ENCODE results near the gene RPLP2.

The RPLP2 gene

DNA sequence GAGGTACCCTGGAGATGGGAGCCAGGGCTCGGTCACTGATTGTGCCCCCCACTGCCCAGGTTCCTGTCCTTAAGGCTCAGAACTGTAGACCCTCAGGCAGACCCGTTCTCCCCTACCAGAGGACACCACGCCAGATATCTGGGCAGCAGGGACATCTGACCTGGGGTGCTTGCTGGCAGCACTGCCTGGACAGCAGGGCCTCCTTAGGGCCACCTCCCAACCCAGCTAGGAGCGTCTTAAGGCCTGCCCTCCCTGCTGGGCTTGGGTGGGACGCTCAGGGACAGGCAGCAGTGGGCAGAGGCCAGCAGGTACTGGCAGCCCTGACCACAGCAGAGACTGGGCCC, 29.5 kb downstream of the RPLP2 start:
- DNase-seq: no peak

DNA sequence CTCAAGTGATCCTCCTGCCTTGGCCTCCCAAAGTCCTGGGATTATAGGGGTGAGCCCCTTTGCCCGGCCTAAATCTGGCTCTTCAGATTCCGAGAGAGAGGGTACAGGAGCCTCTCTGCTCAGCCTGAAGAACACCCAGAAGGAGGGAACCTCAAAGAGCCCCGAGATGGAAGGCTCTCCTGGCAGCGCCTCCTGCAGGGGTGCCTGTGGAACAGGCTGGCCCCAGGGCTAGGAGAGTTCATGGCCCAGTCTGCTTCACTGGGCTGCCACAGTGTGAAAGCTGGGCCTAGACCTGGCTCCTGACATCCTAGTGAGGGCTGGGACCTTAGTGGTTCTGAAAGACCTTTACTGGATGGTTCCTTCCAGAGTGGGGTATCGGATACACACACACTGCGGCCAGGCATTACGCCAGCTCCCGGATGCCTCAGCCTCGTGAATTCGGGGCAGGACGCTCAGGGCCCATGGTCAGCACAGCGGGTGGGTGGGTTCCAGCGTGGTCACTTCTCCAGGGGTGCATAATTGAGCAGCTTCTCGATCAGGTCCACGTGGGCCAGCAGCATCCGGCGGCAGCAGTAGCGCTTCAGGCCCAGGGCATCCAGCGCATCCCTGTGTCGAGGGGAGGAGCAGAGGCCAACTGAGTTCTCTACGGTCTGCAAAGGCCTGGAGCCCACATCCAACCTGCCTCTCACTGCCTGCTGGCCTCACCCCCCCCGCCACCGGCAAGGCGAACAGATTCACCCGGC, 30.3 kb downstream of the RPLP2 start:
- DNase-seq: no peak

DNA sequence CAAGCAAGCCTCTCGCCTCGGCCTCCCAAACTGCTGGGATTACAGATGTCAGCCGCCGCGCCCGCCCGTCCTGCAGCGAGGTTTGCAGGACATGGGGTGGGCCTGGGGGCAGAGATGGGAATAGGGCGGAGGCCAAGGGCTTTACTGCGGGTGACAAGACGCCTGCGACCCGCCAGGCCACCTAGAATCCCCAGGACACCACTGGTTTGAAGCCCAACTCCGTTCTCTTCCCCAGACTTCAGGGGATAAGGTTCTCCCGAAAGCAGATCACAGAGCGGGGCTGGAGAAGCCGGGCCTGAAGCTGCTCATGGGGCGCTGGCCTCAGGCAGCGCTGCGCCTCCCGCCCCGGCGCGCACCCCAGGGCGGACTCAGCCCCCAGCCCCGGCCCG, 32.2 kb downstream of the RPLP2 start:
- no peak for DNase-seq

GRCh38 chr11:842370-843002, 32.7 kb downstream of the RPLP2 start, which contains the start of the genes POLR2L and TSPAN4:
POLR2L (minus strand) TSS chr11:842529; CDS start chr11:842508, 21 bp downstream.
TSPAN4 (plus strand) TSS chr11:842852; CDS start chr11:850305, 7,453 bp downstream.
- DNase-seq: peak; percentile 91

GRCh38 chr11:843086-843734, 33.4 kb downstream of the RPLP2 start:
- no peak for DNase-seq

DNA sequence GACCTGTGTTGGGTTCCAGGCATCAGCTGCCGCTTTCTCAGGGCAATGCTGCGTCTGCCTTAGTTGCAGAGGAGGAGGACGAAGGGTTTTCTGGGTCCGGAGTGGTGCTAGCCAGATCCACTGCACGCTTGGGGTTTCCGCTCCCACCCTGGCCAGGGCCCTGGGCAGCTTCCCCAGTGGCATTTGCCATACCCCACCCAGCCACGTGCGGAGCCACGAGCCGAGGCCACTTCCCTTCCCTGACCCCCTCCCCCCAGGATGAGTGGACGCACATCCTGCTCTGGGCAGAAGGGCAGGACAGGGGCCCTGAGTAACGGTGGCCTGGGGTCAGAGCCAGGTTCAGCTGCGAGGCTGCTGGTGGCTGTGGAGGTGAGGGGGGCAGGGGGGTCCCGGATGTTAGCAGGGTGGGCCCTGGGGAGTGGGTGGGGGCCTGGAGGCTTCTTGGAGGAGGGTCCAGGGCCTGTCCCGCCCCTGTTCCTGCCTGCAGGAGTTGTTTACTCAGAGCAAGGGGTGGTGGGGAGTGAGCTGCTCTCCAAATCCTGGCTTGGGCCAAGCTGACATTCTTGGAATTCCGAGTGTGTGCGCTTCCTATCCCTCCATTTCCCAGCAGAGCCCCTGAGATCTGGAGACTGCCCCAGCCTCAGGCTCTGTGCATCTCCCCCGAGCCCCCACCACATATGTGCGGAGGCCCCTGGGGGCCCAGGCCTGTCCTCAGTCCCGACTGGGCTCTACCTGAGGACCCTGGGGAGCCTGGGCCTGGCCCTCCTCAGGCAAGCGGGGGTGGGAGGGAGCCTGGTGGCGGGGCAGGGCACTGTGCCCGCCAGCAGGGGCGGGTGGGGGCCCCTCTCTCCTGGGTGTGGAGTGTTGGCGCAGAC, 34.3 kb downstream of the RPLP2 start:
- no peak for DNase-seq

DNA sequence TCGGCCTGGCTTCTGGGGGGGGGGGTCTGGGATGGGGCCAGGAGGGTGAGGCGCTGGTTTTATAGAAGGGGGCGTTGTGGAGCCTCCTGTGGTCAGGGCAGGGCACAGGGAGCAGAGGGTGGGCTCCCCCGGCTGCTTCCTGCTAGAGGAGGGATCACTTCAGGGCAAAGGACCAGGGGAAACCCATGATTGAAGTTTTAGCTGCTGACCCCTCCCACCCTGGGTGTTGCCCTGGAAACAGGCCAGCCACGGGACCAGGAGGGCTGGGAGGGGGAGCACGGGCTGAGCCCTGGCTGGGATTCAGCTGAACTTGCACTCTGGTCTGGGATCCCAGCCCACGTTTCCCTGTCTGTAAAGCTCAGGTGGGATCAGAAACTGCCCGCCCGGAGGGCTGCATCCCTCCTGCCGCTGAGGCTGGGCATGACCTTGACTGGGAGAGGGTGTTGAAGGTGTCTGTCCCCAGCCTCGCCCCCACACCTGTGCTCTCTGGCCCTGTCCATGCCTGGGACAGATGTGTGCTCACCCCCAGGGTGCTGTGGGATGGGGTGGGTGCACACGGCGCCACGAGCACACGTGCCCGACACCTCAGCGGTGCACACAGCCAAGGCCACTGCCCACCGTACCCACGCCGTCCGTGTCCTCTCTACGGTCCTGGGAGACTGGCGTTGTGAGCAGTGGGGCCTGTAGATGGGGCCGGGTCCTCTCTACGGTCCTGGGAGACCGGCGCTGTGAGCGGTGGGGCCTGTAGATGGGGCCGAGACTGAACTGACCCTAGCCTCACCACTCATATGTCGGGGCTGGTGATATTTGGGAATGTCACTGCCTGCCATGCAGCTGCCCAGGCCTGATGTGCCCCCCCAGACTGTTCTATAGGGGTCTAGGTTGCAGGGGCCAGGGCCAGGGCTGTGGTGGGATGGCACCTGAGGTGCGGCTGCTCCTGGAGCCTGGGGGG, 35.2 kb downstream of the RPLP2 start:
- no peak for DNase-seq

DNA sequence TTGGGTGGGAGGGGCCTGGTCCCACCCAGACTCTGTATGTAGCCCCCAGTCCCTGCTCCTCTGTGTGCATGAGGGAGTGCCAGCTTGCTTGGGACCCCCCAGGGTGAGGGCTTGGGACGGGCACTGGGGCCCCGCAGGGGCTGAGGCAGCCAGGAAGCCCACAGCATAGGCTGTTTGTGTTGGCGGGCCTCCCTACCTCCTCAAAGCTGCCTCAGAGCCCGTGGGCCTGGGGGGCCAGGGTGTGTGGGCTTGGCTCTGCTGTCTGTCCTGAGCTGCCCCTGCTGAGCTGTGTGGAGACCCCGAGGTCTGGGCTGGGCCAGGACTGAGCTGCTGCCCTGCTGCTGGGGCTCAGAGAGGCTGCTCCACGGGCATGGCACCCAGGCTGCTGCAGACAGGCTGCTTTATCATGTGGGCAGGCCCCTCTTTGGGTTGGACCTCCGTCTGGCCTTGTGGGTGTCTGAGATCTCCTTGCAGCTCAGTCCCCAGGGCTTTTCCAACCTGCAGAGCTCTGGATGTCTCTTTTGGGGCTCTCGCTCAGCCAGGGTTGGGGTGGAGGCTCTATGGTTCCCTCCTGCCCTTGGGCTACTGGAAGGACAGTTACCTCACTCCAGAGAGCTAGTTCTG, 36.2 kb downstream of the RPLP2 start:
- DNase-seq: no peak

- DNase-seq: no peak
These were observed 36.8 kb downstream of the RPLP2 start for GRCh38 chr11:846496-847098.

GRCh38 chr11:847876-848275, 38.1 kb downstream of the RPLP2 start:
- DNase-seq: no peak

DNA sequence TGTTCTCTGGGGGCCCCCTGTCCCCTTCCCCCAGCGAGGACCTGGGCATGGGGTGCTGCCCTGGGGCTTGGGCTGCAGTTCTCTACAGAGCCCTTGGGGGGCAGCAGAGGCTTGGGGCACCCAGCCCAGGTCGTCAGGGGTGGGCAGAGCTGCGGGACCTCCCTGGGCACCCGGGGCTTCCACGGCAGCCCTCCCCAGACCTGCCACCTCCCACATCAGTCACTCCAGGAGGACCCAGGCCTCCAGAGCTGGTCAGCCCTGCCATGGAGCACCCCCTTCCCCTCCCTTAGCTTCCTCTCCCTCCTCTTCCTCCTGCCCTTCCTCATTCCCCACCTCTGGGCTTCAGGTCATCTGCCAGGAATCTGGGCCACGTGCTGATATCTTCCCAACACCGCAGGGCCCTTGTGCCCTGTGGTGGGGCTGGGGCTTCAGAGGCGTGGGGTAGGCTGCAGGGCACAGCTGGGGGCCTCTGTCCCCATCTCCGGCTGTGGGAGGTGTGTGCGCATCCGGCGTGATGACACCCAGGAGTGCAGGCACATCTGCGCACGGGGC, 38.7 kb downstream of the RPLP2 start:
- peak; percentile 74 for DNase-seq

GRCh38 chr11:849104-849824, 39.5 kb downstream of the RPLP2 start:
- peak; percentile 46 for DNase-seq

GRCh38 chr11:849951-850774, 40.4 kb downstream of the RPLP2 start:
- no peak for DNase-seq

- DNase-seq: no peak
These were observed 41.3 kb downstream of the RPLP2 start for GRCh38 chr11:850775-851763.

DNA sequence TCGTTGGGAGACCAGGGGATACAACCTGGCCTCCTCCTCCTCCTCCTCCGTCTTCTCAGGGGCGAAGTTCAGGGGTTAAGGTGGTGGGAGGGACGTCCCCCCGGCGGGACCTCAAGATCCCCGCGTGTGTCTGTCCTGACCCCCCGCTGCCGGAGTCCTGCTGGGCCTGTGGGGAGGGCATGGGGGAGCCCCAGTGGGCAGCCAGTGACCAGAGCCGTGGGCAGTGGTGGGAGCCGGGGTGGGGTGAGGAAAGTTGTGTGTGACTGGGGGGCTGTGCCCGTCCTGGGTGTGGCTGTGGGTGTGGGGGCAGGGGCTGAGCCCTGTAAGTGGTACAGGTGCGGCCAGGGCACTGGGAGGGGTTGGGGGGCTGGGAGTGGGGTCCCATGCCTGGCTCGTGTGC, 43.0 kb downstream of the RPLP2 start:
- no peak for DNase-seq

DNA sequence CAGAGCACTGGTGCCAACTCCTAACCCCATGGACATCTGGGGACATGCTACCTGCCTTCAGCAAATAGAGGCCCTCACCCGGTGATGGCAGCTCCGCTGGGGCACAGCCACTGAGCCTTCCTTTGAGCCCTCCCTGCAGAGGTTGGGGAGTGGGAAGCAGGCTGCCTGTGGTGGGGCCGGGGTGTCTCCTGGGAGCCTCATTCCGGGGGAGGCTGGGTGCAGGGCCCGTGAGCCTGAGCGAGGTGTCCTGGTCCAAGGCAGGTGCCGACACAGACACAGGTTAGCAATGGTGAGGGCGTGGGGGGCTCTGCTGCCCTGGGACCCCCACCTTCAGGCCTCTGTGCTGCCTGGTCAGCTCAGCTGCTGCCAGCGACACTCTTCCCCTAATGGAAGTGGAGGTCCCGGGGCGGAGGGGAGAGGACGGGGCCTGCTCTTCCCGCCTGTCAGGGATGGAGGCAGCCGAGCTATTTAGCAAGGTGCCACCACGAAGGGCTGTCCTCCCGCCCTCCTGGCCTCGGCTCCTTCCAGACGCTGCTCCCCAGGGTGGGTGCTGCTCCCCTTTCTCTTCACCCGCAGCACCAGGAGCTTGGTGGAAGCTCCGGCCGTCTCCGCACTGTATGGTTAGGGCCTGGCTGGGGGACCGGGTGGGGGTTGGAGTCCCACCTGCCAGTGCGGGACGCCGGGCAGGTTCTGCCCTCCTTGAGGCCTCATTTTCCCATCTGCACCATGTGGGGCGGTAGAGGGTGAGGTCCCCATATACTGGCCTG, 44.1 kb downstream of the RPLP2 start:
- DNase-seq: no peak
